ENCODE results near the gene SVIL.
"Not testable (repeated sequence)": the region's sequence is repeated elsewhere in the genome, so short reads cannot be mapped to it uniquely, and the experiment has no call there.

The SVIL gene

DNA sequence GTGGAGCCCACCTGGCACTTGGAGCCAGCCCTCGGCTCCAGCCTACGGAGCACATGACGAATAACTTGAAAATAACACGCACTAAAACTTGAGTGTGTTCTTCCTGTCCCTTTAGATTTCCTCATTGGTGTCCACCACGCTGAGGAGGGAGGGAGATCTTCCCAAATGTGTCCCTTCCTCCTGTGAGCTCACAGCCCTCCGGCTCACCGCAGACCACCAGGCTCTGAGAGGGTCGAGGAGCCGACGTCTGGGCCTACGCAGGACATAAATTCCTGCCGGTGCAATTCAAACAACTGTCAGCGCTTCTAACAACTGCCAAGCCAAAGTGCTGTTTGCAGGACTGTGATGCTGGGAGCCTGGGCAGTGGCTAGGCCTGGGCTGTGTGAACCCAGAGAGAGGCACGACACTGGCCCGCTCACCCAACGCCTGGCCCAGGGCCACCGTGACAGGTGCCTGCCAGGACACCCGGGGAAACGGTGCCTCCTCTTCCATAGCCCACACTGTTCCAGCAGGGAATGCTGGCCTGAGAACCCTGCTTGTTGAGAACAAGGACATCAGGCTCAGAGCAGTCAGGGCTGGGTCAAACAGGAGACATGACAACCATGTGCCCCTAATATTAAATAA lies 118.3 kb downstream of the SVIL start:
- DNase-seq (ENCODE audit: low read depth, low spot score): not testable (repeated sequence)

GRCh38 chr10:29515879-29516278 lies 118.9 kb downstream of the SVIL start:
- DNase-seq (ENCODE audit: low read depth, low spot score): not testable (repeated sequence)

DNA sequence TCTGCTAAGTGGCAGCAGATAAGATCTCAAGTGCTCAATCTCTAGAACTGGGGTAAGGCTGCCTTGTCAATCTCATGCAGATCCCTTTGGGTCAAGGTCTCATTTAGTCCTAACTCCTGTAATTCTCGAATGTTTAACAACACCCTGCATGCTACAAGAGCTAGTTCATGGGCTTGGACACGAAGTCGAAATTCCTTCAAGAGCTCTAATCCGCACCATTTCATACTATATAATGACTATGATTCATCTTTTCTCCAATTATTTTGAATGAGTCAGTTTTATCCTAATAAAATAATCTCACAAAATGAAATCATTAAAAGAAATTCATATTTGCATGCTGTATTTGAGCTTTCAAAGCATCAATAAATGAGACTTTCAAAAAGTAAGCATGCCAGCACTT lies 119.7 kb downstream of the SVIL start:
- not testable (repeated sequence) for DNase-seq (ENCODE audit: low read depth, low spot score)

GRCh38 chr10:29514306-29514705 lies 120.5 kb downstream of the SVIL start:
- DNase-seq (ENCODE audit: low read depth, low spot score): no peak

- no peak for DNase-seq (ENCODE audit: low read depth, low spot score)
These were observed 122.3 kb downstream of the SVIL start for GRCh38 chr10:29512425-29512974.

GRCh38 chr10:29511806-29512205 lies 123.0 kb downstream of the SVIL start:
- not testable (repeated sequence) for DNase-seq (ENCODE audit: low read depth, low spot score)

- not testable (repeated sequence) for DNase-seq (ENCODE audit: low read depth, low spot score)
These were observed 124.2 kb downstream of the SVIL start for GRCh38 chr10:29510483-29511157.

- no peak for DNase-seq (ENCODE audit: low read depth, low spot score)
These were observed 126.1 kb downstream of the SVIL start for GRCh38 chr10:29508554-29509244.

GRCh38 chr10:29507750-29508149 lies 127.0 kb downstream of the SVIL start:
- not testable (repeated sequence) for DNase-seq (ENCODE audit: low read depth, low spot score)

DNA sequence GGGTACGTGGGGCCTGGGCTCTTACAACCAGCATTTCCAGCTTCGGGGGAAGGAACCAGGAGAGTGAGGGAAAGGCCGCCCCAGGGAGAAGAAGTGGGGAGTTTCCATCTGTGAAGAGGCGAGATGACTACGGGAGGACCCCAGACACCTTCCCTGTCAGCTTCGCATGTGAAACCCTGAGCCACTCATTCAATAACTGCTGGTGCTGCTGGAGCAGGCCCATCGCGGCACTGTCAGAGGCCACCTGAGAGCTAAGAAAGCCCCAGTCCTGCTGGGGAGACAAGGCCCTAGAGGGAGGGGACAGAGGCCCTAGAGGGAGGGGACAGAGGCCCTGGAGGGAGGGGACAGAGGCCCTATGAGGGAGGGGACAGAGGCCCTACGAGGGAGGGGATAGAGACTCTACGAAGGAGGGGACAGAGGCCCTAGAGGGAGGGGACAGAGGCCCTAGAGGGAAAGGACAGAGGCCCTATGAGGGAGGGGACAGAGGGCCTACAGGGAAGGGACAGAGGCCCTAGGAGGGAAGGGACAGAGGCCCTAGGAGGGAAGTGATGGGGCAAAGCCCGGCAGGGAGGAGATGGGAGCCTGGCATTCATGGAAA lies 128.3 kb downstream of the SVIL start:
- not testable (repeated sequence) for DNase-seq (ENCODE audit: low read depth, low spot score)

- DNase-seq (ENCODE audit: low read depth, low spot score): no peak
These were observed 132.4 kb downstream of the SVIL start for GRCh38 chr10:29502351-29502750.

DNA sequence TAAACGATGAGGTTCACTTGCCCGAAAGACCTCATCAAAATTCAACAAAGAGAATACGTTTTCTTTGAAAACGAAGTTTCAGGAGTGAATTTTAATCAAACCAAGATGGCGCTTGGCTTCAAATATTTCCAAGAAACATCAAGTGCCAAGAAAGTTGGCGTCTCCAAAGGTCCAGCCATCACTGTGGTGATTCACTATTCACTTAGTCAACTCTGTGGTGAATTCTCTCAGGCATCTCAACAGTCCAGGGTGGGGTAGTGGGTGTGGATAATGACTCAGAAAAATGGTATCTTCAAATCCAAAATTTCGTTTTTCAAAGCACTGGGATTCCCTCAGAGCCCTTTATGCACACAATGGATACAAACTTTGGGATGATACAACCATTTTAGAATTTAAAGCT lies 133.1 kb downstream of the SVIL start:
- DNase-seq (ENCODE audit: low read depth, low spot score): no peak

- DNase-seq (ENCODE audit: low read depth, low spot score): no peak
These were observed 134.7 kb downstream of the SVIL start for GRCh38 chr10:29499993-29500537.

GRCh38 chr10:29496341-29497162 lies 138.2 kb downstream of the SVIL start:
- DNase-seq (ENCODE audit: low read depth, low spot score): no peak

DNA sequence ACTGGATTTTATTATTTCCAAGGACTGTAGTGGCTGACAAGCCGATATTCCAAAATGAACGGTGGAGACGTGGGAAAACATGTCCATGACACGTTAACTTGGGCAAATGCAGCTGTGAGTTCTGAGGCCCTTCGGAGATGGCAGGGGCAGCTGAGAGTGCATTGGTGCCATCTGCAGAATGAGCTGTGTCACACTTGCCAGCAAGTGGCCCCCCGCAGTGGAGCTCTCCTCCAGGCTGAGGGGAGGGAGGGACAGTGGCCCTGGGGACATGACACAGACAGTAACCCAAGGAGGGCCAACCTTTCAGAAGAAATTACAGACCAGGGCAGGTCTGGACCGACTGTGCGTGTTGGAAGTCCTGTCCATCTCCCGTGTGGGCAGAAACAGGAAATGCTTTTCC lies 139.4 kb downstream of the SVIL start:
- DNase-seq (ENCODE audit: low read depth, low spot score): no peak

DNA sequence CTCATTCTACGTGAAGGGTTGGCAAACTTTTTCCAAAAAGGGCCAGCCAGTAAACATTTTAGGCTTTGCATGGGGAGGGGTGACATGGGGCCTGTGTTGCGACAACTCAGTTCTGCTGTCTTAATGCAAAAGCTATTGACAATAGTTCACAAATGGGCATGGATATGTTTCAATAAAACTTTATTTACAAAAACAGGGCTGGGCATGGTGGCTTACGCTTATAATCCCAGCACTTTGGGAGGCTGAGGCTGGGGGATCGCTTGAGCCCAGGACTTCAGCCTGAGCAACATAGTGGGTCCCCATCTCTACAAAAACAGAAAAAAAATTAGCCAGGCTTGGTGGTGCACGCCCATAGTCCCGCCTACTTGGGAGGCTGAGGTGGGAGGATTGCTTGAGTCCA lies 141.1 kb downstream of the SVIL start:
- no peak for DNase-seq (ENCODE audit: low read depth, low spot score)

DNA sequence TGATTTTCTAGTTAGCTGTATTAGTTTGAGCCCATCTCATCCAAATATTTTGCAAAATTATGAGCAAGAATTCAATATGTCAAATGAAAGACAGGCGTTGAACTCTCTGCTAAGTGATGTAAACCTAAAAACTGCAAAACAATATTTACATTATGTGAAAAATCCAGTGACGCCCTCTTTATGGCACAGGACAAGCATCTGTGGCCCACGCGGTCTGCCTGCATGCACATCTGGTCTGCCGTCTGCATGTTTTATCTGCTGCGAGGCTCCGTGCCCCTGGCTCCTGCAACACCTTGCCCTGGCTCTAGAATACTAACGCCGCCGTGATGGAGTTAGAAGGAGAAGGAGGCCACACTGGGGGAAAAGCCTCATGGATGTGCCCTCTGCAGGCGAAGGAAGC lies 142.0 kb downstream of the SVIL start:
- DNase-seq (ENCODE audit: low read depth, low spot score): no peak

- DNase-seq (ENCODE audit: low read depth, low spot score): no peak
These were observed 142.9 kb downstream of the SVIL start for GRCh38 chr10:29491918-29492317.

- not testable (repeated sequence) for DNase-seq (ENCODE audit: low read depth, low spot score)
These were observed 143.9 kb downstream of the SVIL start for GRCh38 chr10:29490781-29491280.

GRCh38 chr10:29488471-29488870 lies 146.3 kb downstream of the SVIL start:
- not testable (repeated sequence) for DNase-seq (ENCODE audit: low read depth, low spot score)

- not testable (repeated sequence) for DNase-seq (ENCODE audit: low read depth, low spot score)
These were observed 146.9 kb downstream of the SVIL start for GRCh38 chr10:29487884-29488266.

Data from brain pericyte (primary cell).